C4-2B (cell line): Measurements from ENCODE around the gene IBA57.

ENCODE experiments used
- CTCF ChIP-seq: fragments of 450-650 bp; conservative IDR thresholded peaks from 2 replicates; pipeline ENCODE4 v1.5.1; 2017; ENCODE audit warnings: mild to moderate bottlenecking
- ZFX ChIP-seq: fragments of 450-650 bp; IDR thresholded peaks from 2 replicates; pipeline ENCODE4 v1.6.1; 2017

DNA sequence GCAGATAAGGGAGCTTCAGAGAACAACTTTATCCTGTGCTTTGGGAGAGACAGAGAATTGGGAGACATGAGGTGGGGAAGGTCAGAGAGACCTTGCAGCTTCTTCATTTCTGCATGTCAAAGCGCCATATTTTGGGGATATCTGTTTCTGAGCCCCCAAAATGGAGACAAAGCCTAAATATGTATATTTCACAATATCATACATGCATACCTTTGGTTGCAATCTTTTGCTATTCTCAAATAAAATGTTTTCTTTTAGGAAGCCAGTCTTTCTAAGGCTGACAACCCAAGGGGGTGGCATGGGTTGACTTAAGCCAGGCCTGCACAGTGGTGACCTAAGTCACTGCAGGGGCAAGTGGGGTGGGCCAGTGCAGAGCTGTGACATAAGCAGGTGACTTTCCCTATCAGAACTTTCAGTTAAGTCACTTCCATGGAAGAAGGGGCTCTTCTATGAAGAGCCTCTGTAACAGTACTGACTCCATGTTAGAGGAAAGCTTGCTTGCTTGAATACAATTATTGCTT is 42.6 kb upstream of the IBA57 start:
- no peak for TF ChIP-seq CTCF
- TF ChIP-seq ZFX, result no peak
